BJ (cell line): Measurements from ENCODE around the gene TNRC6C. TPM values are rescaled to one million over a fixed set of nuclear protein-coding genes. Genes with fewer than 3 reads are reported as not detected.

Experiments used
- CTCF ChIA-PET: fragments of 350-600 bp; formaldehyde crosslinking; extraction: SDS; loops from one replicate; lab custom pipeline; 2021; ENCODE audit warnings: antibody characterized with exemption, inconsistent platforms; lab: Yijun Ruan, JAX
- POLR2A ChIA-PET: fragments of 300-600 bp; sonication (Branson Sonifier 250); formaldehyde crosslinking; extraction: SDS; loops from one replicate; lab custom pipeline; 2021; ENCODE audit warnings: antibody characterized with exemption; lab: Charles Lee
- DNase-seq: peaks from one replicate; pipeline ENCODE4 v3.0.0-alpha.2; 2011; ENCODE audit warnings: low read depth
- H3K27me3 ChIP-seq: 2 replicates; pipeline ENCODE4 v1.6.0; 2011; ENCODE audit warnings: low read length; ENCODE audit not compliant: control insufficient read depth, insufficient read depth
- H3K36me3 ChIP-seq: 2 replicates; pipeline ENCODE4 v1.5.1; 2011; ENCODE audit warnings: low read length; ENCODE audit not compliant: control insufficient read depth, insufficient read depth
- H3K4me3 ChIP-seq: 2 replicates; pipeline ENCODE4 v1.5.1; 2011; ENCODE audit warnings: low read depth, mild to moderate bottlenecking, control low read depth, low read length
- polyA plus RNA-seq: library from polyadenylated mRNA; depleted of rRNA; stranded (reverse); fragments of >200 nt; gene quantifications from 2 replicates; pipeline ENCODE4 v1.2.3, GENCODE V29; 2011
- TF ChIP-seq, protein P1 (sequence below): IDR thresholded peaks from 2 replicates; pipeline ENCODE4 v1.5.1; 2011; ENCODE audit warnings: low read depth, mild to moderate bottlenecking, control low read depth, inconsistent platforms, low read length, moderate library complexity; ENCODE audit not compliant: insufficient read depth

Gene TNRC6C
- polyA plus RNA-seq, 1 experiment = 0.91 TPM

DNA sequence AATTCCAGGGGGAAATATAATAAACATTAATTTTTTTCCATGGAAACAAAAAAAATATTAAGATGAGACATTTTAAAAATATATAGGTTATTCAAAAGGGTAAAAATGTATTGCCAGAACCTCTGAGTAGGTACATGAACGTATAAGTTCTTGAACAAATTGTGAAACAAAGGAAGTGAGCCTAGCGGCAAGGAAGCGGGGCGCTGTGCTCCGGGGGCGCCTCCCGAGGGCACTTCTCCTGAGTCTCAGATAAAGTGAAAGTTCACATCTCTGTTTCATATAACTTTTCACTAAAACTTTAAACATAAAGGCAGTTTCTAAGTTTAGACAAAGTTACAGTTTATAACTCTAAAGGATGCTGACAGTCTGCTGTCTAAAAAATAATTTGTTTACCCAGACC lies 52.3 kb downstream of the TNRC6C start:
- H3K27me3 ChIP-seq = no peaks in the 10 kb centered on the region
- no peaks in the 10 kb centered on the region for H3K36me3 ChIP-seq
- POLR2A ChIA-PET = no interaction called here
- TF ChIP-seq, protein P1, sequence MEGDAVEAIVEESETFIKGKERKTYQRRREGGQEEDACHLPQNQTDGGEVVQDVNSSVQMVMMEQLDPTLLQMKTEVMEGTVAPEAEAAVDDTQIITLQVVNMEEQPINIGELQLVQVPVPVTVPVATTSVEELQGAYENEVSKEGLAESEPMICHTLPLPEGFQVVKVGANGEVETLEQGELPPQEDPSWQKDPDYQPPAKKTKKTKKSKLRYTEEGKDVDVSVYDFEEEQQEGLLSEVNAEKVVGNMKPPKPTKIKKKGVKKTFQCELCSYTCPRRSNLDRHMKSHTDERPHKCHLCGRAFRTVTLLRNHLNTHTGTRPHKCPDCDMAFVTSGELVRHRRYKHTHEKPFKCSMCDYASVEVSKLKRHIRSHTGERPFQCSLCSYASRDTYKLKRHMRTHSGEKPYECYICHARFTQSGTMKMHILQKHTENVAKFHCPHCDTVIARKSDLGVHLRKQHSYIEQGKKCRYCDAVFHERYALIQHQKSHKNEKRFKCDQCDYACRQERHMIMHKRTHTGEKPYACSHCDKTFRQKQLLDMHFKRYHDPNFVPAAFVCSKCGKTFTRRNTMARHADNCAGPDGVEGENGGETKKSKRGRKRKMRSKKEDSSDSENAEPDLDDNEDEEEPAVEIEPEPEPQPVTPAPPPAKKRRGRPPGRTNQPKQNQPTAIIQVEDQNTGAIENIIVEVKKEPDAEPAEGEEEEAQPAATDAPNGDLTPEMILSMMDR = no peak
- no peak overlapping the region for H3K4me3 ChIP-seq
- CTCF ChIA-PET = interaction anchor here (4.8 to 9.9 kb wide), 2 partner anchors 7 to 469 kb away, joined by 28 to 147 read pairs; no protein-coding TSS in a partner anchor
- DNase-seq = no peak

DNA sequence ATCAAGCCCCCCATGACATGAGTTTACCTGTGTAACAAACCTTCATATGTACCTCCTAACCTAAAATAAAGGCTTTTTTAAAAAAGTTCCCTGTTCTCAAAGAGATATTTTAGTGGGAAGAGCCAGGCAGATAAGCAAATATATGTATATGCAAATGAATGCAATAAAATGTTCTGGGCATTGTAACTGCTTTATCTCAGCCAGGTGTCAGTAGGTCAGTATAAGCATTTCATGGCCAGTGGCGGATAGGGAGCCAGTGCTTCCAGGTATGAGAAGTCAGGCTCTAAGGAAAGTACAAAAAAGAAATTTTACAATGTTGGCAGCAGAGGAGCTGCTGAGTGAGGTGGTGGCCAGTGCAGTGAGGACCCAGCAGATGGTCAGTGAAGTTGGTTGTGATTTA lies 53.9 kb downstream of the TNRC6C start:
- ChIA-PET CTCF (interaction anchor here (0.9 to 9.9 kb wide), 10 partner anchors 9 to 478 kb away, joined by 3 to 147 read pairs (median 4); no protein-coding TSS in a partner anchor), POLR2A (interaction anchor here (0.6 kb wide), 1 partner anchor 117 kb away, joined by 13 read pairs; no protein-coding TSS in a partner anchor)
- no peak overlapping the region for H3K4me3 ChIP-seq
- DNase-seq = no peak
- no peaks in the 10 kb centered on the region for H3K27me3 ChIP-seq
- H3K36me3 ChIP-seq = no peaks in the 10 kb centered on the region
- TF ChIP-seq, protein P1 = no peak

DNA sequence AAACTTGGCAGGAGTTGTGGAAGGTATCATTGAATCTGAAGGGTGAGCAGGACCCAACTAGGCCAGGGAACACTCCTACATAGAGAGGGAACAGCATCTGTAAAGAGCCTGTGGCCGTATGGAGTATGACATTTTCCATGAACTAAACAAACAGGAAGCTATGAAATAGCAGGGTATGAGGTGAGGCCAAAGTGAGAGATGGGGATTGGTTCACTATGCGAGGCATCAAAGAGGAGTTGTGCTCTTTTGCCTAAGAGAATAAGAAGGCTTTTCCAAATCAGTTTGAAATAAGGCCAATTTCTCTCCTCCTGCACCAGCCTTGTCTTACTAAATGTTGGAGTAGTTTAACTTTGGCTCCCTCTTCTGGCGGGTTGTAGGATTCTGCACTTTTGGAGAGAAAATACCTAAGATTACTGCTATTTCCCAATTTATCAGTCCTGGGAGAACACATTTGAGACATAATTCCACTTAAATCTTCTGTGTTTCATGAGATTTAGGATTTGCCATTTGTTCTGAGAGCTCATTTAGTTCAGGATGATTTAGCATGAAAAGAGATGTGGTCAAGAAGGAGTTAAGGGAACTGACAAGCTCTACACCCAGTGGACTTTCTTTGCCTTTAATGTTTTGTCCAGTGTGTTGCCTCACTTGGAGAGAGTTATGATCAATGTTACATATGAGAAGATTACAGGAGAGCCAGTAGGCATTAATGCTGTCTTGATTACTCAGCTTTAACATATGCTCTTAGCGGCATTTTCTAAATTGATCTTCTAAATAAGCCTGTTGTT lies 55.4 kb downstream of the TNRC6C start:
- TF ChIP-seq, protein P1 = peak; percentile 81
- DNase-seq = no peak
- CTCF ChIA-PET = interaction anchor here (0.6 to 9.9 kb wide), 47 partner anchors 10 to 1117 kb away, joined by 3 to 147 read pairs (median 3); partner anchors contain the start of gene TNRC6C
- Histone ChIP-seq H3K4me3 (no peak overlapping the region), H3K36me3 (no peaks in the 10 kb centered on the region), H3K27me3 (no peaks in the 10 kb centered on the region)
- POLR2A ChIA-PET = interaction anchor here (0.6 kb wide), 1 partner anchor 56 kb away, joined by 19 read pairs; no protein-coding TSS in a partner anchor

DNA sequence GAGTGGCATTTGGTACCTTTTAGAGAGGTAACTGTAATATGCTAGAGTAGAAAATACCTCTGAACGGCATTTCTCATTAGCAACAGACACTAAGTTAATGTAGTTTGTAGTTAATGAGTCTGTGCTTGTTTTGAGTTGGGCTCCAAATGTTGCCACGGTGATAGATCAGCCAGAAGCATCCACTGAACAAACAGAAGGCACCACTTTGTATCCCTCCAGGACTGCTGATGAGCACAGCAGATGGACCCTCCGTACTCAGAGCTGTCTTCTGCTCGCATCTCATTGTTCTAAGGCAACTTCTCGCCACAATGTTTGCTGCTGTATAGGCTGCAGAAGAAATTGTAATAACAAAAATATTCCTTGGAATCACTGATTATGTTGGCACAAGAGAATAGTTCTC lies 56.1 kb downstream of the TNRC6C start:
- Histone ChIP-seq H3K27me3 (no peaks in the 10 kb centered on the region), H3K36me3 (no peaks in the 10 kb centered on the region), H3K4me3 (no peak overlapping the region)
- DNase-seq = no peak
- ChIA-PET POLR2A (no interaction called here), CTCF (interaction anchor here (0.6 to 9.9 kb wide), 27 partner anchors 9 to 524 kb away, joined by 3 to 147 read pairs (median 3); partner anchors contain the start of gene TNRC6C)
- TF ChIP-seq, protein P1 = no peak

DNA sequence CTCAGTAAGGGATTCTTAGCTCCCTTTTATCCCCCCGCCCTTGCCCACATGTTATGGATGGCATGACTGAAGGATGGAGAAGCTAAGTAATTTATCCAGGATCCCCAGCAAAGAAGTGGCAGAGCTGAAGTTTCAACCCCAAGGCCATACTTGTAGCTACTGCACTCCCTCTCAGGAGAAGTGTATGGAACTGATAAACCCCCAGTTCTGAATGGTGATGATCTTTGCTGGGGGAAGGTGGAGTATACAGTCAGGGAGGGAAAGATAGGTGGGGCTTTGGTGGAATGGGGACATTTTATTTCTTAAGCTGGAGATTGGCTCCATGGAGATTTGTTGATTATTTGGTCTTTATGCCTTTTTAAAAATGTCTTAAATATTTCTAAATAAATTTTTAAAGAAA lies 58.3 kb downstream of the TNRC6C start:
- H3K36me3 ChIP-seq = no peaks in the 10 kb centered on the region
- H3K4me3 ChIP-seq = no peak overlapping the region
- POLR2A ChIA-PET = no interaction called here
- no peaks in the 10 kb centered on the region for H3K27me3 ChIP-seq
- TF ChIP-seq, protein P1 = no peak
- CTCF ChIA-PET = interaction anchor here (0.8 to 9.9 kb wide), 7 partner anchors 11 to 475 kb away, joined by 3 to 147 read pairs (median 4); no protein-coding TSS in a partner anchor
- no peak for DNase-seq
